ENCODE measurements around the gene CDH13. TPM values are rescaled to one million over a fixed set of nuclear protein-coding genes. Genes with fewer than 3 reads are reported as not detected.

CDH13 gene
- total and polyA plus RNA-seq, 2 donors (not counting 1 experiment from before 2014, with no cell fraction given), result 27.6 to 96.7 TPM

DNA sequence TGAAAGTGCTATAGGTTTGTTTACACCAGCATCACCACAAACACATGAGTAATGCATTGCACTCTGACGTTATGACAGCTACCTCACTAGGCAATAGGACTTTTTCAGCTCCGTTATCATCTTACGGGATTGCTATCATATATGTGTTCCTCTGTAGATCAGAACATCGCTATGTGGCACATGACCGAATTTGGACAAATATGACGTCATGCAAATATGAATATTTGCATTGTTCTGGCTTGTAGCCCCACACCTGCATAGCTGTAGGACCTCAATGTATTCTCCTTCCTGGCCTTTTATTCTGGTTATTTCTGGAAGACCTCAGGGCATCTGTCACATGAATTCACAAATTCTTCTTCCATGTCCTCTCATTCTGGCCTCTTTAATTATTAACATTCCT, 393.2 kb downstream of the CDH13 start:
- Histone ChIP-seq H3K4me1 (ENCODE audit: control insufficient read depth, extremely low read depth, insufficient read depth, low read length) (no peaks in the 10 kb centered on the region), H3K36me3 (ENCODE audit: control insufficient read depth, insufficient read depth, low read length) (no peaks in the 10 kb centered on the region), H3K9ac (ENCODE audit: insufficient read depth, low read length) (no peak overlapping the region), H3K4me3 (replicated peaks in 1 of 4; ENCODE audit: control extremely low read depth in 1 of 4, insufficient read depth in 1 of 4, low read depth in 3 of 4, low read length in 4 of 4) (no peak overlapping the region), H3K9me3 (ENCODE audit: control insufficient read depth, insufficient read depth, low read depth, low read length) (no peaks in the 10 kb centered on the region), H3K27me3 (ENCODE audit: control insufficient read depth, insufficient read depth, low read length) (no peaks in the 10 kb centered on the region), H2AFZ (ENCODE audit: low read length) (no peak overlapping the region), H3K27ac (ENCODE audit: insufficient read depth, low read length) (no peak overlapping the region), H3K79me2 (ENCODE audit: control insufficient read depth, insufficient read depth, low read length) (no peaks in the 10 kb centered on the region), H3K4me2 (ENCODE audit: extremely low read depth, insufficient read depth, low read length) (no peak overlapping the region), H4K20me1 (ENCODE audit: control insufficient read depth, extremely low read depth, insufficient read depth, low read length) (no peaks in the 10 kb centered on the region)
- no peak for DNase-seq (ENCODE audit: low read depth in 2 of 2)
- TF ChIP-seq, protein P1, sequence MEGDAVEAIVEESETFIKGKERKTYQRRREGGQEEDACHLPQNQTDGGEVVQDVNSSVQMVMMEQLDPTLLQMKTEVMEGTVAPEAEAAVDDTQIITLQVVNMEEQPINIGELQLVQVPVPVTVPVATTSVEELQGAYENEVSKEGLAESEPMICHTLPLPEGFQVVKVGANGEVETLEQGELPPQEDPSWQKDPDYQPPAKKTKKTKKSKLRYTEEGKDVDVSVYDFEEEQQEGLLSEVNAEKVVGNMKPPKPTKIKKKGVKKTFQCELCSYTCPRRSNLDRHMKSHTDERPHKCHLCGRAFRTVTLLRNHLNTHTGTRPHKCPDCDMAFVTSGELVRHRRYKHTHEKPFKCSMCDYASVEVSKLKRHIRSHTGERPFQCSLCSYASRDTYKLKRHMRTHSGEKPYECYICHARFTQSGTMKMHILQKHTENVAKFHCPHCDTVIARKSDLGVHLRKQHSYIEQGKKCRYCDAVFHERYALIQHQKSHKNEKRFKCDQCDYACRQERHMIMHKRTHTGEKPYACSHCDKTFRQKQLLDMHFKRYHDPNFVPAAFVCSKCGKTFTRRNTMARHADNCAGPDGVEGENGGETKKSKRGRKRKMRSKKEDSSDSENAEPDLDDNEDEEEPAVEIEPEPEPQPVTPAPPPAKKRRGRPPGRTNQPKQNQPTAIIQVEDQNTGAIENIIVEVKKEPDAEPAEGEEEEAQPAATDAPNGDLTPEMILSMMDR (conservative IDR thresholded peaks at IDR 0.05 in 1 of 2, IDR thresholded peaks at IDR 0.05 in 1 of 2; ENCODE audit: low read depth in 1 of 2, low read length in 2 of 2), result no peak
- TF ChIP-seq EZH2 (IDR thresholded peaks at IDR 0.05; ENCODE audit: low read length, missing control alignments), result no peak

DNA sequence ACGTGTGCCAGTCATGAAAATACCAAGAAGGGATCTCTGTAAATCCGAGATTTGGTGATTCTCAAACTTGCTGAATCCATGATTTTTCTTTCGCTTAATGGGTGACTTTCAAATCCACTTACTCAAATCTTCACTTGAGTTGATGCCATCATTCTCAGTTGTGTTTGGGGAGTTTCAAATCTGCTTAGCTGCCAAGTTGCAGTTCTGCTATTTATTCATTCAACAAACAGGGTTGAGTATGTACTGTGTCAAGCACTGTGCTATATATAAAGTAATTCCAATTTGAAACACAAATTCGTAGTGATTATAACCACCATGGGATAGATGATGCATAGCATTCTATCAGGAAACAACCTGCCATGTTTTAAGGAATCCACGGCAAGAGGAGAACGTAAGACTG, 394.3 kb downstream of the CDH13 start:
- H3K9me3 ChIP-seq (ENCODE audit: control insufficient read depth, insufficient read depth, low read depth, low read length), result no peaks in the 10 kb centered on the region
- no peaks in the 10 kb centered on the region for H3K36me3 ChIP-seq (ENCODE audit: control insufficient read depth, insufficient read depth, low read length)
- no peaks in the 10 kb centered on the region for H3K4me1 ChIP-seq (ENCODE audit: control insufficient read depth, extremely low read depth, insufficient read depth, low read length)
- TF ChIP-seq, protein P1 (conservative IDR thresholded peaks at IDR 0.05 in 1 of 2, IDR thresholded peaks at IDR 0.05 in 1 of 2; ENCODE audit: low read depth in 1 of 2, low read length in 2 of 2), result no peak
- H3K4me2 ChIP-seq (ENCODE audit: extremely low read depth, insufficient read depth, low read length), result no peak overlapping the region
- H3K4me3 ChIP-seq (replicated peaks in 1 of 4; ENCODE audit: control extremely low read depth in 1 of 4, insufficient read depth in 1 of 4, low read depth in 3 of 4, low read length in 4 of 4), result no peak overlapping the region
- H4K20me1 ChIP-seq (ENCODE audit: control insufficient read depth, extremely low read depth, insufficient read depth, low read length), result no peaks in the 10 kb centered on the region
- no peak overlapping the region for H2AFZ ChIP-seq (ENCODE audit: low read length)
- H3K79me2 ChIP-seq (ENCODE audit: control insufficient read depth, insufficient read depth, low read length), result no peaks in the 10 kb centered on the region
- no peak overlapping the region for H3K27ac ChIP-seq (ENCODE audit: insufficient read depth, low read length)
- DNase-seq (ENCODE audit: low read depth in 2 of 2), result no peak
- no peak overlapping the region for H3K9ac ChIP-seq (ENCODE audit: insufficient read depth, low read length)
- no peaks in the 10 kb centered on the region for H3K27me3 ChIP-seq (ENCODE audit: control insufficient read depth, insufficient read depth, low read length)

DNA sequence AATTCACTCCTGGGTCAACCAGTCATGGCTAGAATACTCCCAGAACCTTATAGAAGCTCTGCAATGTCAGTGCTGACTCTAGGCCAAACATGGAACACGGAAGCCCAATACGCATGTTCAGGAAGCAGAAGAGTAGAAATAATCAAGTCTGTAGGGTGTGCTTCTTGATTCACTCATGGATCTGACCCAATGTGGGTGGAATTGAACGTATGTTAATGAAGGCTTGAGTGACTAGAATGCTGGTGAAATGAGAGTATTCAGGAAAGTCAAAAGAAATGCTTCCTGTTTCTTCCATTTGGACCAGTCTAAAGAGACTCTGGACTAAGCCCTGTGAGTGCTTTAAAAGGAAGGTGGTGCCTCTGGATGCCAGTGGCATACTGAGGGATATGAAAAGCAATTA, 395.0 kb downstream of the CDH13 start:
- H3K9me3 ChIP-seq (ENCODE audit: control insufficient read depth, insufficient read depth, low read depth, low read length), result no peaks in the 10 kb centered on the region
- no peaks in the 10 kb centered on the region for H3K79me2 ChIP-seq (ENCODE audit: control insufficient read depth, insufficient read depth, low read length)
- H3K9ac ChIP-seq (ENCODE audit: insufficient read depth, low read length), result no peak overlapping the region
- no peaks in the 10 kb centered on the region for H3K27me3 ChIP-seq (ENCODE audit: control insufficient read depth, insufficient read depth, low read length)
- no peak overlapping the region for H3K4me3 ChIP-seq (replicated peaks in 1 of 4; ENCODE audit: control extremely low read depth in 1 of 4, insufficient read depth in 1 of 4, low read depth in 3 of 4, low read length in 4 of 4)
- no peaks in the 10 kb centered on the region for H4K20me1 ChIP-seq (ENCODE audit: control insufficient read depth, extremely low read depth, insufficient read depth, low read length)
- no peak for DNase-seq (ENCODE audit: low read depth in 2 of 2)
- H3K27ac ChIP-seq (ENCODE audit: insufficient read depth, low read length), result no peak overlapping the region
- no peaks in the 10 kb centered on the region for H3K4me1 ChIP-seq (ENCODE audit: control insufficient read depth, extremely low read depth, insufficient read depth, low read length)
- TF ChIP-seq, protein P1 (conservative IDR thresholded peaks at IDR 0.05 in 1 of 2, IDR thresholded peaks at IDR 0.05 in 1 of 2; ENCODE audit: low read depth in 1 of 2, low read length in 2 of 2), result no peak
- TF ChIP-seq EZH2 (IDR thresholded peaks at IDR 0.05; ENCODE audit: low read length, missing control alignments), result no peak
- no peaks in the 10 kb centered on the region for H3K36me3 ChIP-seq (ENCODE audit: control insufficient read depth, insufficient read depth, low read length)
- no peak overlapping the region for H3K4me2 ChIP-seq (ENCODE audit: extremely low read depth, insufficient read depth, low read length)
- no peak overlapping the region for H2AFZ ChIP-seq (ENCODE audit: low read length)

Data from fibroblast of lung (primary cell).